PFSK-1 (cell line): ENCODE data around the gene AGBL5.

Experiments used
- POLR2AphosphoS5 ChIP-seq: IDR thresholded peaks from 2 replicates; pipeline ENCODE4 v1.6.1; 2012; ENCODE audit warnings: low read depth, mild to moderate bottlenecking, control low read depth, low read length, moderate library complexity
- SIN3A ChIP-seq: IDR thresholded peaks from 2 replicates; pipeline ENCODE4 v1.6.1; 2012; ENCODE audit warnings: mild to moderate bottlenecking, low read length, moderate library complexity, borderline replicate concordance; ENCODE audit not compliant: insufficient read depth

DNA sequence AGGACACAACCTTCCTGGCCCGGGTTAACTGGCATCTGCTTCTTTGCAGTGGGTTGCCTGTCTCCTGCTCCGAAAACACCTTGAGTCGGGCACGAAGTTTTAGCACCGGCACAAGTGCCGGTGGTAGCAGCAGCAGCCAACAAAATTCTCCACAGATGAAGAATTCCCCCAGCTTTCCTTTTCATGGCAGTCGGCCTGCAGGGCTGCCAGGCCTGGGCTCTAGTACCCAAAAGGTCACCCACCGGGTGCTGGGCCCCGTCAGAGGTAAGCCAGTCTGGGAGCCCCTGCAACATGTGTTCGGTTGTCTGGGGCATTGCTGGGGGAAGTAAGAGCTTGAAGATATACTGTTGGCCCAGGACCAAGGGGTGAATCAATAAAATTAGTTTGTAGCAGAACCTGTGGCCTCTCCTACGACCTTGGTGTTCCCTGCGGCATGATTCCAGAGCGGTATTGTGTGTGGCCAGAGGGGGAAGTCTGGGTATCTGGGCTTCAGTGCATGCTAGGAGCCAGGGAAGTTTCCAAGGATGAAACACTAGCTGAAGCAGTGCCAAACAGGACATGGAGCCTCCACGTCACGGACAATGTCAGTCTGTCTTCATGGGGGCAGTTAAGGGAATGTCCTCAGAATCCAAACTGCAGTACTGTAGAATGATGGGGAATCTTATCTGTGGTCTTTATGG is 7.8 kb downstream of the AGBL5 start:
- no peak for TF ChIP-seq POLR2AphosphoS5
- no peak for TF ChIP-seq SIN3A
